Aorta (tissue), 5 donors: ENCODE results near the gene ENO3. TPM values are rescaled to one million over a fixed set of nuclear protein-coding genes. Genes with fewer than 3 reads are reported as not detected.

Experiments
- ATAC-seq: fragments of 200-7000 bp; cut with Tn5 transposase; one replicate; pipeline ENCODE4 v1.9.1; 2022; ENCODE audit warnings: moderate library complexity; ENCODE audit not compliant: low FRiP score
- DNase-seq, 2 donors: peaks; one replicate each; pipeline ENCODE4 v3.0.0-alpha.2; 2020
- H3K27ac ChIP-seq, 2 donors: one replicate each; pipeline ENCODE4 v1.5.1; 2013; ENCODE audit warnings: low read length in 2 of 2, mild to moderate bottlenecking in 2 of 2, moderate library complexity in 2 of 2, control low read depth in 1 of 2, inconsistent platforms in 1 of 2, low read depth in 1 of 2
- H3K27me3 ChIP-seq, 2 donors: one replicate each; pipeline ENCODE4 v1.6.1; 2013; ENCODE audit warnings: control low read depth in 1 of 2, low read length in 1 of 2, mild to moderate bottlenecking in 1 of 2, moderate library complexity in 1 of 2; ENCODE audit not compliant: insufficient read depth in 2 of 2, control insufficient read depth in 1 of 2
- H3K36me3 ChIP-seq, 2 donors: one replicate each; pipeline ENCODE4 v1.6.1; 2013; ENCODE audit warnings: control low read depth in 1 of 2, low read length in 1 of 2, mild to moderate bottlenecking in 1 of 2; ENCODE audit not compliant: insufficient read depth in 2 of 2, control insufficient read depth in 1 of 2
- H3K4me1 ChIP-seq, 2 donors: one replicate each; pipeline ENCODE4 v1.6.1; 2013; ENCODE audit warnings: low read length in 2 of 2, control low read depth in 1 of 2, mild to moderate bottlenecking in 1 of 2, moderate library complexity in 1 of 2; ENCODE audit not compliant: insufficient read depth in 2 of 2, control insufficient read depth in 1 of 2
- H3K4me3 ChIP-seq, 2 donors: one replicate each; pipeline ENCODE4 v1.5.1; 2013; ENCODE audit warnings: low read length in 2 of 2, control low read depth in 1 of 2, mild to moderate bottlenecking in 1 of 2
- H3K9me3 ChIP-seq: one replicate; pipeline ENCODE4 v1.6.1; 2013; ENCODE audit warnings: mild to moderate bottlenecking, low read length; ENCODE audit not compliant: control insufficient read depth
- WGBS, 2 donors: extraction: QIAGEN DNeasy Blood & Tissue Kit; methylation state at CpG; one replicate each; pipeline ENCODE4 v1.1.7; 2013; 5-methylcytosine and 5-hydroxymethylcytosine counted together
- intact Hi-C, 2 donors: fragments of 100-400 bp; cut with DNase I; formaldehyde crosslinking; loops; one replicate each; pipeline versions ENCODE4 v1.14.2 to v1.15.0; 2022
- microRNA-seq, 2 donors: library from miRNA; unstranded; fragments of <30 nt; microRNA quantifications; one replicate each; pipeline ENCODE4 v1.2.0, GENCODE V29; 2020
- polyA plus RNA-seq, 2 donors: library from polyadenylated mRNA; stranded (reverse); fragments of 200-250 nt; gene quantifications; one replicate each; pipeline ENCODE4 v1.2.3, GENCODE V29; 2013
- total RNA-seq, 2 donors: library from RNA; stranded (reverse); fragmentation: NEBNext Ultra II Directional; extraction: Animal tissue kit (Norgen Biotek cat#: 25700); gene quantifications; one replicate each; pipeline ENCODE4 v1.2.1, GENCODE V29; 2021
- donor health status: healthy with polysubstance abuse.
- donor health status: Bipolar disorder and iron deficiency.
- donor health status: DM: no; HTN: no; CAD: no.
- donor health status: DM: no; HTN: no; CAD: no.
- donor health status: DM: yes; HTN: yes; CAD: no.

ENO3 gene
- total and polyA plus RNA-seq, 4 donors: 5.2 to 46.2 (median 8.4) TPM

- intact Hi-C loops: loop anchor here in 1 of 2 donors (5.0 kb wide), 1 partner anchor 65 kb away; no protein-coding TSS in a partner anchor
These were observed 51.3 kb downstream of the ENO3 start for GRCh38 chr17:5002121-5002788.

GRCh38 chr17:5003214-5003867 is 52.4 kb downstream of the ENO3 start:
- intact Hi-C loops: loop anchor here in 1 of 2 donors (5.0 kb wide), 1 partner anchor 66 kb away; no protein-coding TSS in a partner anchor
- WGBS, 2 donors: 92 to 93% methylated on average over 18 of the region's 18 CpGs
- H3K36me3 ChIP-seq: peaks cover 5 to 25% of the 10 kb centered on the region in 2 donors
- no peaks in the 10 kb centered on the region for H3K9me3 ChIP-seq
- no peak for DNase-seq
- H3K4me3 ChIP-seq: no peak overlapping the region
- no peak for ATAC-seq
- H3K27me3 ChIP-seq: no peaks in the 10 kb centered on the region
- no peak overlapping the region for H3K27ac ChIP-seq
- no peaks in the 10 kb centered on the region for H3K4me1 ChIP-seq

More at GRCh38 chr17:5002121-5002788, 51.3 kb downstream of the ENO3 start:
- H3K36me3 ChIP-seq: peaks cover 0 to 20% of the 10 kb centered on the region in 2 donors
- ATAC-seq: no peak
- WGBS, 2 donors: 84 to 88% methylated on average over 20 of the region's 20 CpGs
- H3K4me1 ChIP-seq: no peaks in the 10 kb centered on the region
- no peak overlapping the region for H3K27ac ChIP-seq
- no peak for DNase-seq
- H3K9me3 ChIP-seq: no peaks in the 10 kb centered on the region
- no peak overlapping the region for H3K4me3 ChIP-seq
- H3K27me3 ChIP-seq: no peaks in the 10 kb centered on the region

Small RNA genes lying within 50 kb of the gene (microRNA-seq; reads per million reads assigned to microRNA genes)
- gene MIR6864: 0 reads per million in 2 donors
- gene MIR6865: 0.99 to 1.2 reads per million in 2 donors

Other genes starting within 250 kb of the ENO3 start
- 10 to 100 TPM; 34.6 to 49.4 TPM for gene PELP1, start 247.0 kb upstream of the ENO3 start, total RNA-seq
- gene PELP1, start 247.0 kb upstream of the ENO3 start, polyA plus RNA-seq: 10 to 100 TPM; 11.0 to 39.2 TPM
- 100 to 1,000 TPM in 1 of 2 donors, 10 to 100 TPM in 1; 71.8 to 119 TPM for gene ARRB2, start 240.5 kb upstream of the ENO3 start, total RNA-seq
- gene ARRB2, start 240.5 kb upstream of the ENO3 start, polyA plus RNA-seq: 10 to 100 TPM; 23.2 to 55.2 TPM
- 10 to 100 TPM in 1 of 2 donors, 1 to 10 TPM in 1; 7.9 to 16.7 TPM for gene MED11, start 219.7 kb upstream of the ENO3 start, total RNA-seq
- 10 to 100 TPM; 26.2 to 41.1 TPM for gene MED11, start 219.7 kb upstream of the ENO3 start, polyA plus RNA-seq
- gene ZMYND15, start 211.3 kb upstream of the ENO3 start, total RNA-seq: 1 to 10 TPM; 2.1 to 7.7 TPM
- 1 to 10 TPM in 1 of 2 donors, under 1 TPM in 1; 0.87 to 1.0 TPM for gene ZMYND15, start 211.3 kb upstream of the ENO3 start, polyA plus RNA-seq
- gene CXCL16, start 211.2 kb upstream of the ENO3 start, total RNA-seq: 10 to 100 TPM; 35.9 to 64.0 TPM
- gene CXCL16, start 211.2 kb upstream of the ENO3 start, polyA plus RNA-seq: 10 to 100 TPM; 11.0 to 33.7 TPM
- gene TM4SF5, start 179.2 kb upstream of the ENO3 start, total RNA-seq: not detected
- gene TM4SF5, start 179.2 kb upstream of the ENO3 start, polyA plus RNA-seq: 10 to 100 TPM in 1 of 2 donors, not detected in 1; 18.4 TPM
- 10 to 100 TPM in 1 of 2 donors, 1 to 10 TPM in 1; 6.6 to 19.3 TPM for gene VMO1, start 164.8 kb upstream of the ENO3 start, total RNA-seq
- 10 to 100 TPM in 1 of 2 donors, 1 to 10 TPM in 1; 1.5 to 15.5 TPM for gene VMO1, start 164.8 kb upstream of the ENO3 start, polyA plus RNA-seq
- gene GLTPD2, start 162.2 kb upstream of the ENO3 start, total RNA-seq: not detected
- gene GLTPD2, start 162.2 kb upstream of the ENO3 start, polyA plus RNA-seq: 1 to 10 TPM in 1 of 2 donors, not detected in 1; 3.4 TPM
- 10 to 100 TPM; 78.3 to 91.8 TPM for gene PSMB6, start 155.0 kb upstream of the ENO3 start, total RNA-seq
- gene PSMB6, start 155.0 kb upstream of the ENO3 start, polyA plus RNA-seq: 100 to 1,000 TPM; 171 to 186 TPM
- 10 to 100 TPM; 25.3 to 65.0 TPM for gene PLD2, start 144.0 kb upstream of the ENO3 start, total RNA-seq
- gene PLD2, start 144.0 kb upstream of the ENO3 start, polyA plus RNA-seq: 10 to 100 TPM in 1 of 2 donors, 1 to 10 TPM in 1; 8.8 to 32.9 TPM
- gene MINK1, start 117.8 kb upstream of the ENO3 start, total RNA-seq: 10 to 100 TPM; 64.2 to 97.5 TPM
- gene MINK1, start 117.8 kb upstream of the ENO3 start, polyA plus RNA-seq: 10 to 100 TPM; 22.2 to 40.0 TPM
- gene C17orf107, start 51.6 kb upstream of the ENO3 start, total RNA-seq: 1 to 10 TPM; 2.5 to 2.9 TPM
- gene C17orf107, start 51.6 kb upstream of the ENO3 start, polyA plus RNA-seq: 1 to 10 TPM in 1 of 2 donors, under 1 TPM in 1; 0.49 to 1.1 TPM
- 1 to 10 TPM in 1 of 2 donors, under 1 TPM in 1; 0.84 to 1.6 TPM for gene CHRNE, start 48.0 kb upstream of the ENO3 start, total RNA-seq
- under 1 TPM in 1 of 2 donors, not detected in 1; 0.61 TPM for gene CHRNE, start 48.0 kb upstream of the ENO3 start, polyA plus RNA-seq
- gene GP1BA, start 18.8 kb upstream of the ENO3 start, total RNA-seq: under 1 TPM in 1 of 2 donors, not detected in 1; 0.19 TPM
- under 1 TPM in 1 of 2 donors, not detected in 1; 0.08 TPM for gene GP1BA, start 18.8 kb upstream of the ENO3 start, polyA plus RNA-seq
- gene SLC25A11, start 11.1 kb upstream of the ENO3 start, total RNA-seq: 10 to 100 TPM; 28.3 to 29.5 TPM
- gene SLC25A11, start 11.1 kb upstream of the ENO3 start, polyA plus RNA-seq: 10 to 100 TPM; 31.8 to 41.6 TPM
- 10 to 100 TPM; 45.6 to 51.8 TPM for gene RNF167, start 10.9 kb upstream of the ENO3 start, total RNA-seq
- 10 to 100 TPM; 39.3 to 89.3 TPM for gene RNF167, start 10.9 kb upstream of the ENO3 start, polyA plus RNA-seq
- gene PFN1, start 2.6 kb upstream of the ENO3 start, total RNA-seq: 100 to 1,000 TPM; 440 to 554 TPM
- 100 to 1,000 TPM; 543 to 728 TPM for gene PFN1, start 2.6 kb upstream of the ENO3 start, polyA plus RNA-seq
- 10 to 100 TPM; 38.8 to 48.3 TPM for gene SPAG7, start 16.7 kb downstream of the ENO3 start, total RNA-seq
- gene SPAG7, start 16.7 kb downstream of the ENO3 start, polyA plus RNA-seq: 100 to 1,000 TPM in 1 of 2 donors, 10 to 100 TPM in 1; 43.5 to 109 TPM
- gene CAMTA2, start 36.6 kb downstream of the ENO3 start, total RNA-seq: 10 to 100 TPM; 62.2 to 68.1 TPM
- 10 to 100 TPM; 21.7 to 67.5 TPM for gene CAMTA2, start 36.6 kb downstream of the ENO3 start, polyA plus RNA-seq
- 1 to 10 TPM; 1.2 to 1.9 TPM for gene INCA1, start 46.4 kb downstream of the ENO3 start, total RNA-seq
- 1 to 10 TPM; 1.3 to 4.9 TPM for gene INCA1, start 46.4 kb downstream of the ENO3 start, polyA plus RNA-seq
- 100 to 1,000 TPM; 187 to 235 TPM for gene KIF1C, start 46.8 kb downstream of the ENO3 start, total RNA-seq
- gene KIF1C, start 46.8 kb downstream of the ENO3 start, polyA plus RNA-seq: 100 to 1,000 TPM in 1 of 2 donors, 10 to 100 TPM in 1; 89.0 to 371 TPM
- not detected for gene SLC52A1, start 84.3 kb downstream of the ENO3 start, total RNA-seq
- under 1 TPM in 1 of 2 donors, not detected in 1; 0.88 TPM for gene SLC52A1, start 84.3 kb downstream of the ENO3 start, polyA plus RNA-seq
- 1 to 10 TPM; 4.0 to 6.0 TPM for gene ZFP3, start 127.3 kb downstream of the ENO3 start, total RNA-seq
- gene ZFP3, start 127.3 kb downstream of the ENO3 start, polyA plus RNA-seq: 1 to 10 TPM in 1 of 2 donors, under 1 TPM in 1; 0.75 to 3.0 TPM
- gene ZNF232, start 160.8 kb downstream of the ENO3 start, total RNA-seq: 1 to 10 TPM; 7.1 to 7.8 TPM
- 1 to 10 TPM; 5.9 to 6.1 TPM for gene ZNF232, start 160.8 kb downstream of the ENO3 start, polyA plus RNA-seq
- gene USP6, start 164.9 kb downstream of the ENO3 start, total RNA-seq: under 1 TPM; 0.10 to 0.36 TPM
- under 1 TPM in 1 of 2 donors, not detected in 1; 0.05 TPM for gene USP6, start 164.9 kb downstream of the ENO3 start, polyA plus RNA-seq
- gene ZNF594, start 240.7 kb downstream of the ENO3 start, total RNA-seq: 10 to 100 TPM in 1 of 2 donors, 1 to 10 TPM in 1; 8.1 to 10.3 TPM
- 1 to 10 TPM in 1 of 2 donors, under 1 TPM in 1; 0.75 to 1.9 TPM for gene ZNF594, start 240.7 kb downstream of the ENO3 start, polyA plus RNA-seq